GM19452 (cell line): ENCODE measurements around the gene BCAS1.
"Not testable (repeated sequence)": the region's sequence is repeated elsewhere in the genome, so short reads cannot be mapped to it uniquely, and the experiment has no call there.

ENCODE experiments used
- ATAC-seq: cut with Tn5 transposase; IDR thresholded peaks from one replicate; pipeline ENCODE4 v1.9.1; 2021; ENCODE audit not compliant: unreplicated experiment

Gene BCAS1

GRCh38 chr20:54020868-54021267, 49.5 kb downstream of the BCAS1 start:
- no peak for ATAC-seq

GRCh38 chr20:54020348-54020747, 50.0 kb downstream of the BCAS1 start:
- no peak for ATAC-seq

DNA sequence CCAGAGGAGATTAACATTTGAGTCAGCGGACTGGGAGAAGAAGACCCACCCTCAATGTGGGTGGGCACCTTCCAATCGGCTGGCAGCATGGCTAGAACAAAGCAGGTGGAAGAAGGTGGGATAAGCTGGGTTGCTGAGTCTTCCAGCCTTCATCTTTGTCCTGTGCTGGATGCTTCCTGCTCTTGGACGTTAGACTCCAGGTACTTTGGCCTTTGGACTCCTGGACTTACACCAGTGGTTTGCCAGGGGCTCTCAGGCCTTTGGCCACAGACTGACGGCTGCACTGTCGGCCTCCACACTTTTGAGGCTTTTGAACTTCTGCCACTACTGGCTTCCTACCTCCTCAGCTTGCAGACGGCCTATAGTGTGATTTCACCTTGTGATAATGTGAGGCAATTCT, 50.8 kb downstream of the BCAS1 start:
- no peak for ATAC-seq

- no peak for ATAC-seq
Observed at GRCh38 chr20:54019127-54019526, 51.3 kb downstream of the BCAS1 start.

DNA sequence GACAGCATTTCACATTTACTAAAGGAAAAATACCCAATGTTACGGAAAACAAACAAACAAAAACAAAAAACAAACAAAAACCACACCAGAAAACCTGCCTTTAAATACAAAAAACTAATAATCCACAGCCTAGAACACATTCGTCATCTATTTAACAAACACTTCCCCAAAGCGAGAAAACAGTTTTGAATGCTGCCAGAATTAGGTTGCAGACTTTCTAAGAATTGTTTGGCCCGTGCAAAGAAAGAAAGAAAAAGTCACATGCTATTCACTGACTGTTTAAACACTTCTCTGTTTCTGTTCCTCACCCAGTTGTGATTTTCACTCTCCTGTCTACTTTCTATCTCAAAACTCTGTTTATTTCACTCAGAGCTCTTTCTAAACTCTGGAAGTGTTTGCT, 52.5 kb downstream of the BCAS1 start:
- peak; percentile 92 for ATAC-seq

DNA sequence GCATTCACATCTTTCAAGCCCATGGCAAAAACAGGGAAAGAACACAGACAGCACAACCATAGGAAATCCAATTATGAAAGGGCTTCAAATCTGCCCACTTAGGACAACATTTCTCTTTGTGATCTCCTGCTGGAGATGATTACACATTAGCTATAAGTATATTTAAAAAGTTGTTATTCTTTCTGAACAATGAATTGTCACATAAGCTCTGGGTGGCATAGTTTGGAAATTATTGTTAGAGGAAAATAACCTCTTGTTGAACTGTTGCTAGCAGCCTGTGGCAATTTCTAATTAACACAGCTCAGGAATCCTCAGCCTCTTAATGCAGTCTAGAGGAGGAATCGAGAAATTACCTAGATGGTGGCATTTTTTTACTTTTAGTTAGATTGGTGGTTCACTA, 54.9 kb downstream of the BCAS1 start:
- ATAC-seq: no peak

- ATAC-seq: no peak
Observed at GRCh38 chr20:54014293-54014926, 56.0 kb downstream of the BCAS1 start.

- no peak for ATAC-seq
Observed at GRCh38 chr20:54013471-54013870, 56.9 kb downstream of the BCAS1 start.

DNA sequence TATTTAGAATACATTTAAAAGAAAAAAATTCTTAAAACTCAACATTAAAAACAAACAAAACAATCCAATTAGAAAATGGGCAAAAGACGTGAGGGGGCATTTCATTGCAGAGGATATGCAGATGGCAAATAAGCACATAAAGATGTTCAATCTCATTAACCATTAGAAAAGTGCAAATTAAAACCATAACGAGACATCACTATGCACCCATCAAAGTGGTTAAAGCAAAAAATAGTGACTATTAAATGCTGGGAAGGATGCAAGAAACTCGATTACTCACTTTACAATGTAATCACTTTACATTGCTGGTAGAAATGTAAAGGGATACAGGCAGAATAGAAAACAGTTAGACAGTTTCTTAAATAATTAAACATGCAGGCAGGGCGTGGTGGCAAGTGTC, 59.0 kb downstream of the BCAS1 start:
- ATAC-seq: no peak

- not testable (repeated sequence) for ATAC-seq
Observed at GRCh38 chr20:54006216-54006615, 64.2 kb downstream of the BCAS1 start.

GRCh38 chr20:54005524-54005923, 64.9 kb downstream of the BCAS1 start:
- no peak for ATAC-seq

DNA sequence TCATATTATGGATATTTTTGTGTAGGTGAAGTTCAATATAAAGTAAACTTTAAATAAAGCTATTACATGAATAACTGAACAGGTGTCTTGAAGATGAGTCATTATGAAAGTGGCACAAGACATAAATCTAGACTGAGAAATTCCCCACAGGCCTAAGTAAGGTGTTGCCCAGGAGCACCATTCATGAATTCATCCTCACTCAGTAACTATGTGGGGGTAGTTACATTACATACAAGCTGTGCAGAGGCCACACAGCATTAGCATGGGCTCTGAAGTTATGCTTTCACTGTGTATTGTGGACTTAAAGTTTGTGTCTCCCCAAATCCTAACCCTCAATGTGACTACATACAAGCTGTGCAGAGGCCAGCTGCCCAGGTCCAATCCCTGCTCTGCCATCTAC, 65.9 kb downstream of the BCAS1 start:
- ATAC-seq: peak; percentile 99

DNA sequence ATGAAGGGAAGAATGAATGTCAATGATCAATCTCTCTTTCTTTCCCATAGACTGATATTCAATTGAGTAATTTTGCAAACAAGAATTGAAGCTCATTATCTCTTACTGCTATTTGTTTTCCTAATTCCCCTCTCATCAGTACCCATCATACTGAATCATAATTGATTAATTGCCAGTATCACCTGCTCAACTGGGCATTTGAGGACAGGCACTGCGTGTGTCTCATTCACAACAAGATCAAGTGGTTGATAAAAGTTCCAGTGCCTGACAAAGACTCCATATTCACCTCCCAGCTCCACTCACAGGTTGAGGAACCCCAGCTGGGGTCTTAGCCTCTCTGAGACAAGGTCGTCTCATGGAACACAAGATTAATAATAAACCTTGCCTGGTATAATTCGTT, 67.7 kb downstream of the BCAS1 start:
- ATAC-seq: no peak

DNA sequence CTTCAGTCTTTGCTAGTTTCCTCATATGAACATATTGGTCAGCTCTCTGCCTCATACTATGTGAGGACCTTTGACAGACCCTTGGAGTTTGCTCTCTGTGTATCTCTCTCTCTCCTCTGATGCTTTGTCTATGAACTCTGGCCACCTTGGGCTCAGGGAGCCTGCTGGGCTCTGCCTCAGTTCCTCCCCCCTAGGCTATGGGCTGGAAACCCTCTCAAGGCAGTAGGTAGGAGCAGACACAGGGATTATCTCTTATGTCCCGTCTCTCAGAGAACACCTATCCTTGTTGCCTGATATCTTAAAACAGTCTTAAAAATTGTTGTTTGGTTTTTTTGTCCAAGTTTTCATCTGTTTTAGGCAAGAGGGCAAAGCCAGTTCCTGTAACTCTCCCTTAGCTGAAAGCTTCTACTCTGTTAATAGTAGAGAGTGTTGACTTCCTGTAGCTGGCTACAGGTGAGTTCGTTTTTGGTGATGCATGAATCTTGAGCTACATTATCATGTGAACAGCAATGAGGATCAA, 68.3 kb downstream of the BCAS1 start:
- no peak for ATAC-seq

DNA sequence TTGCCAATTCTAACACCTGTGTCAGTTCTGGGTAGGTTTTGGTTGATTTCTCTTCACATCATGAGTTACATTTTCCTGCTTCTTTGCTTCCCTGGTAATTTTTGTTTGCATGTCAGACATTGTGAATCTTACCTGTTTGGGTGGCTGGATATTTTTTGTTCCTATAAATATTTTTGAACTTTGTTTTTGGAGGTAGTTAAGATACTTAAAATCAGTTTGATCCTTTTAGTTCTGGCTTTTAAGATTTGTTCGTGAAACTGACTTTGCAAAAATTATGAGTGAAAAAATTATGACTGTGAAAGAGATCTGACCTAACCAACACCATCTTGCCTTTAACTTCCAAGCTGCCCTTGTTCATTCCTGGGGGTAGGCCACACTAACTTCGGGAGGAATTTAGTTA, 69.5 kb downstream of the BCAS1 start:
- ATAC-seq: no peak

DNA sequence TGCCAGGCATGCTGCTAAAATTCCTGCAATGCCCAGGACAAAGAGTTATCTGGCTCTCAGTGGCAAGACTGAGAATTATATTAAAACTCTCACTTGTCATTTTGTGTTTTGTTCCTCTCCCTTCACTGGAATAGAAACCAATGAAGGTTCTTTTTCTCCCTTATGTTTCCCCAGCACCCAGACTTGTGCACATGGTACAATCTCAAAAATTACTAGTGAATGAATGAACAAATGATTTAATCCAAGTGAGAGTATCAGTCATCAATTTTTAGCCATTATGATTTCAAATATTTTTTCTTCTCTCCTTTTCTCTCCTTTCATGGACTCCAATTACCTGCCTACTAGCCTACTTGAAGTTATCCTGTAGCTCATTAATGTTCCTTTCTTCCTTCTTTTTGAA, 70.1 kb downstream of the BCAS1 start:
- ATAC-seq: no peak

DNA sequence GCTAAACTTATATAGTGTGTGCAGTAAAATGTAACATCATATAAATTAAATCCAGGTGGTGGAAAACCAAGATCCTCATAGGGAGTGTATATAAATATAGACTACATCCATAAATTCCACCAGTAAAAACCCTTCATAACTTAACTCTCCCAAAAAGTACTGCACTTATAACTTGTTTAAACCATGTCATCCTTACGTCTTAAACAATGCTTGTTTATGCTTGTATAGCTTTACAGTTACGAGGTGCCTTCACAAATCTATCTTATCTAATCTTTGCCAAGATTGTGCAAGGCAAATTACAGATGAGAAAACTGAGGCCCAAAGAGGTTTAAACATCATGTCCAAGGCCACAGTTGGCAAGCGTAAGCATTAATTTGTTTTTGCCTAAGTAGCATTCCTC, 71.3 kb downstream of the BCAS1 start:
- no peak for ATAC-seq

GRCh38 chr20:53996584-53997486, 73.6 kb downstream of the BCAS1 start:
- no peak for ATAC-seq

DNA sequence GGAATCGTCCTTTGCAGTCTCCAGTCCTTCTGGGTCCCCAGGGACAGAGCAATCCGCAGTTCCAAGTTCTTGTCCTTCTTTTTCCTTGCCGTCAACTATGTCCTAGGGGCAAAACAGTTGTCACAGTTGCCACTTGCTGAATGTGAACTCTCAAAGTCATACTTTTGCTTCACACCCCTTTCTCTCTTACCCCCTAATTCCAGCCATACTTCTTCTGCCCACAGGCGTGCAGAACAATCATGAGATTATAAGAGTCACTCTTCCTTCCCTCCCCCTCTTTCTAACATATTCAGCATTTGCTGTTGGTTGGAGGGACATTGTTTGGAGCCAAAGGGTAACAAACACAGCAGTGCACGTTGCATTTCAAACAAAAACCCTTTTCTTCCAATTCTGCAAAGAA, 74.4 kb downstream of the BCAS1 start:
- no peak for ATAC-seq

DNA sequence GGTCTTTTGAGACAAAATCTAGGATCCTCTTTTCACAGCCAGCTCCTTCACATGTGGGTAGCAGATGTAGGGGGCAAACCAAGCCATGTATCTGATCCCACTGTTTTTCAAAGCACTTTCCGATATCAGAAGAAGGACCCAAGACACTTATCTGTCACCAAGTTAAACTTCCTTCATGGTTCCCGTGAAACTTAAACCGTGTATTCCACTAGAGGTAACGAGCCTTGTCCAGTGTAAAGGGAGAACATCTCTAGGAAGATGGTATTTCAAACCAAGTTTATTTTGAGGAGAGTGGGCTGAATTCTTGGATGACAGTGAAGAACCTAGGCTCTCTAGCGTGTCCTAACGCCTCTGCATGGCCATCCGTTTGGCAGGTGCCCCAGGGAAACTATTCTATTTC, 76.3 kb downstream of the BCAS1 start:
- ATAC-seq: no peak

- ATAC-seq: no peak
Observed at GRCh38 chr20:53993310-53993709, 77.1 kb downstream of the BCAS1 start.

GRCh38 chr20:53990768-53991450, 79.5 kb downstream of the BCAS1 start:
- ATAC-seq: no peak
